Peyer's patch (tissue), 4 donors: ENCODE results near the gene GET3. TPM values are rescaled to one million over a fixed set of nuclear protein-coding genes. Genes with fewer than 3 reads are reported as not detected.

Source experiments
- DNase-seq, 3 donors: peaks; one replicate each; pipeline ENCODE4 v3.0.0-alpha.2; 2017 to 2019
- H3K27ac ChIP-seq, 4 donors: fragments of 200-600 bp; sonication (generic); one replicate each; pipeline ENCODE4 v1.5.1; 2016 to 2019
- H3K27me3 ChIP-seq, 2 donors: fragments of 200-600 bp; sonication (generic); one replicate each; pipeline ENCODE4 v1.5.1; 2019
- H3K36me3 ChIP-seq, 3 donors: fragments of 200-600 bp; sonication (generic); one replicate each; pipeline ENCODE4 v1.5.1; 2016 to 2019
- H3K4me1 ChIP-seq, 4 donors: fragments of 200-600 bp; sonication (generic); one replicate each; pipeline ENCODE4 v1.5.1; 2016 to 2019
- H3K4me3 ChIP-seq, 4 donors: fragments of 200-600 bp; sonication (generic); 1 replicate in 3 of 4; 2 replicates in 1 of 4; pipeline ENCODE4 v1.5.1; 2016 to 2019; ENCODE audit warnings: mild to moderate bottlenecking in 1 of 4
- H3K9me3 ChIP-seq, 4 donors: fragments of 200-600 bp; sonication (generic); one replicate each; pipeline ENCODE4 v1.5.1; 2016 to 2019; ENCODE audit warnings: mild to moderate bottlenecking in 1 of 4
- POLR2A ChIP-seq, 2 donors: fragments of 450-650 bp; IDR thresholded peaks; one replicate each; pipeline ENCODE4 v1.5.1; 2017; ENCODE audit warnings: antibody characterized with exemption in 2 of 2, mild to moderate bottlenecking in 2 of 2, moderate library complexity in 2 of 2
- total RNA-seq, 4 donors: library from RNA; depleted of rRNA; stranded (reverse); fragments of >200 nt; gene quantifications; one replicate each; pipeline ENCODE4 v1.1.0, GENCODE V29; 2016
- TF ChIP-seq, protein P1 (sequence below), 6 experiments: fragments of 450-650 bp in 4 of 6; fragments of 200-600 bp in 2 of 6; sonication (generic) in 1 of 6; IDR thresholded peaks; one replicate each; pipeline ENCODE4 v1.5.1; 2017 to 2019; ENCODE audit warnings: antibody characterized with exemption in 6 of 6, mild to moderate bottlenecking in 3 of 6, moderate library complexity in 1 of 6

GET3 gene
- total RNA-seq, 4 donors from 2014 or later, result 23.1 to 31.9 (median 30.5) TPM

DNA sequence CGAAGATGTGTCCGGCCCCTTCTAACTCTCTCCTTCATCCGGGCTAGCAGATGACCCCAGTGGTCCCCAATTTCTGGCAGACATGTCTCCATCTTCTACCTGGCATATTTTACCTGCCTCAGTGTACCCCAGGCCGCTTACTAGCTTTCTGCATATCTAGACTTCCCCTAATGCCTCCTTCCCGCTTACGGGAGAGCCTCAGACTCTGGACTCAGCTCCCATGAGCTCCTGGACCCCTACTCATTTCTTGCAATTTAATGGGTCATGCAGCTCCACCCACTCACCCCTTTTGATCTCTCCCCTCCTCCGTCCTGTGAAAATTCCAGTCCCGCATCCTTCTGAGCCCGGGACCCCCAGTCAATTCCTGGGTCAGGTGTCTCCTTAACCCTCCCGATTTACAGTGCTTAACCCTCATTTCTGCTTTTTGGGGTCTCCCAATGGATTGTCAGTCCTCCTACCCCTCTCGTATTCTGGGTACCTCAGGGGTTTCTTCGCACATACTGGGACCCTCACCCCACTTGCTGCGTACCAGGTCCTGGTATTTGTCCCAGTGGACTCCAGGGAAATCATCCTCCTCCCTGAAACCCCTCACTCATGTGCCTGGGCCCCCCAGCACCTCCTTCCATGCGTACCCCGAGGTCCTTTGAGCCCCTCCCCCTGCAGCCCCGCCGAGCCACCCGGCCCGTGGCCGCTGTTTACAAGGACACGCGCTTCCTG is 53.5 kb downstream of the GET3 start:
- peaks cover 12 to 48% (median 26%) of the 10 kb centered on the region in 4 donors for H3K4me1 ChIP-seq
- H3K9me3 ChIP-seq, result no peaks in the 10 kb centered on the region
- H3K27ac ChIP-seq, result peak overlapping the region; percentile 97 to 100 (median 100)
- no peak for DNase-seq
- TF ChIP-seq, protein P1, sequence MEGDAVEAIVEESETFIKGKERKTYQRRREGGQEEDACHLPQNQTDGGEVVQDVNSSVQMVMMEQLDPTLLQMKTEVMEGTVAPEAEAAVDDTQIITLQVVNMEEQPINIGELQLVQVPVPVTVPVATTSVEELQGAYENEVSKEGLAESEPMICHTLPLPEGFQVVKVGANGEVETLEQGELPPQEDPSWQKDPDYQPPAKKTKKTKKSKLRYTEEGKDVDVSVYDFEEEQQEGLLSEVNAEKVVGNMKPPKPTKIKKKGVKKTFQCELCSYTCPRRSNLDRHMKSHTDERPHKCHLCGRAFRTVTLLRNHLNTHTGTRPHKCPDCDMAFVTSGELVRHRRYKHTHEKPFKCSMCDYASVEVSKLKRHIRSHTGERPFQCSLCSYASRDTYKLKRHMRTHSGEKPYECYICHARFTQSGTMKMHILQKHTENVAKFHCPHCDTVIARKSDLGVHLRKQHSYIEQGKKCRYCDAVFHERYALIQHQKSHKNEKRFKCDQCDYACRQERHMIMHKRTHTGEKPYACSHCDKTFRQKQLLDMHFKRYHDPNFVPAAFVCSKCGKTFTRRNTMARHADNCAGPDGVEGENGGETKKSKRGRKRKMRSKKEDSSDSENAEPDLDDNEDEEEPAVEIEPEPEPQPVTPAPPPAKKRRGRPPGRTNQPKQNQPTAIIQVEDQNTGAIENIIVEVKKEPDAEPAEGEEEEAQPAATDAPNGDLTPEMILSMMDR (IDR thresholded peaks at IDR 0.05), result no peak
- TF ChIP-seq POLR2A (IDR thresholded peaks at IDR 0.05), result no peak
- no peaks in the 10 kb centered on the region for H3K27me3 ChIP-seq
- peak overlapping the region; percentile 82 to 92 (median 84) for H3K4me3 ChIP-seq
- H3K36me3 ChIP-seq, result no peaks in the 10 kb centered on the region

DNA sequence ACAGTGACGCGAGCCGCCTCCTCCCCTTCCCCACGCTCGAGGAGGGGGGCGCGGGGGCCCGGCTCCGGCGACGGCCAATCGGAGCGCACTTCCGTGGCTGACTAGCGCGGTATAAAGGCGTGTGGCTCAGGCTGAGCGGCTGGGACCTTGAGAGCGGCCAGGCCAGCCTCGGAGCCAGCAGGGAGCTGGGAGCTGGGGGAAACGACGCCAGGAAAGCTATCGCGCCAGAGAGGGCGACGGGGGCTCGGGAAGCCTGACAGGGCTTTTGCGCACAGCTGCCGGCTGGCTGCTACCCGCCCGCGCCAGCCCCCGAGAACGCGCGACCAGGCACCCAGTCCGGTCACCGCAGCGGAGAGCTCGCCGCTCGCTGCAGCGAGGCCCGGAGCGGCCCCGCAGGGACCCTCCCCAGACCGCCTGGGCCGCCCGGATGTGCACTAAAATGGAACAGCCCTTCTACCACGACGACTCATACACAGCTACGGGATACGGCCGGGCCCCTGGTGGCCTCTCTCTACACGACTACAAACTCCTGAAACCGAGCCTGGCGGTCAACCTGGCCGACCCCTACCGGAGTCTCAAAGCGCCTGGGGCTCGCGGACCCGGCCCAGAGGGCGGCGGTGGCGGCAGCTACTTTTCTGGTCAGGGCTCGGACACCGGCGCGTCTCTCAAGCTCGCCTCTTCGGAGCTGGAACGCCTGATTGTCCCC is 54.2 kb downstream of the GET3 start, which contains the start of gene JUNB:
Gene JUNB, plus strand, starts transcription at position 142 of the 706 bp plus-strand sequence. Its CDS starts 286 bp downstream, at position 428.
- no peaks in the 10 kb centered on the region for H3K27me3 ChIP-seq
- H3K9me3 ChIP-seq, result no peaks in the 10 kb centered on the region
- peak within 1 kb of the TSS; percentile 97 to 100 (median 100) for H3K27ac ChIP-seq
- TF ChIP-seq POLR2A (IDR thresholded peaks at IDR 0.05), result peak; percentile 100
- TF ChIP-seq, protein P1 (IDR thresholded peaks at IDR 0.05), result peak in 2 of 6 experiments; percentile 30 to 32
- peak; percentile 97 to 99 (median 99) for DNase-seq
- H3K36me3 ChIP-seq, result no peaks in the 10 kb centered on the region
- peak within 1 kb of the TSS; percentile 82 to 92 (median 84) for H3K4me3 ChIP-seq
- peaks cover 11 to 47% (median 24%) of the 10 kb centered on the region in 4 donors for H3K4me1 ChIP-seq

DNA sequence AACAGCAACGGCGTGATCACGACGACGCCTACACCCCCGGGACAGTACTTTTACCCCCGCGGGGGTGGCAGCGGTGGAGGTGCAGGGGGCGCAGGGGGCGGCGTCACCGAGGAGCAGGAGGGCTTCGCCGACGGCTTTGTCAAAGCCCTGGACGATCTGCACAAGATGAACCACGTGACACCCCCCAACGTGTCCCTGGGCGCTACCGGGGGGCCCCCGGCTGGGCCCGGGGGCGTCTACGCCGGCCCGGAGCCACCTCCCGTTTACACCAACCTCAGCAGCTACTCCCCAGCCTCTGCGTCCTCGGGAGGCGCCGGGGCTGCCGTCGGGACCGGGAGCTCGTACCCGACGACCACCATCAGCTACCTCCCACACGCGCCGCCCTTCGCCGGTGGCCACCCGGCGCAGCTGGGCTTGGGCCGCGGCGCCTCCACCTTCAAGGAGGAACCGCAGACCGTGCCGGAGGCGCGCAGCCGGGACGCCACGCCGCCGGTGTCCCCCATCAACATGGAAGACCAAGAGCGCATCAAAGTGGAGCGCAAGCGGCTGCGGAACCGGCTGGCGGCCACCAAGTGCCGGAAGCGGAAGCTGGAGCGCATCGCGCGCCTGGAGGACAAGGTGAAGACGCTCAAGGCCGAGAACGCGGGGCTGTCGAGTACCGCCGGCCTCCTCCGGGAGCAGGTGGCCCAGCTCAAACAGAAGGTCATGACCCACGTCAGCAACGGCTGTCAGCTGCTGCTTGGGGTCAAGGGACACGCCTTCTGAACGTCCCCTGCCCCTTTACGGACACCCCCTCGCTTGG is 55.0 kb downstream of the GET3 start:
- Histone ChIP-seq H3K36me3 (no peaks in the 10 kb centered on the region), H3K27me3 (no peaks in the 10 kb centered on the region), H3K9me3 (no peaks in the 10 kb centered on the region), H3K4me3 (peak overlapping the region; percentile 82 to 92 (median 84)), H3K27ac (peak overlapping the region; percentile 97 to 100 (median 100)), H3K4me1 (peaks cover 8 to 40% (median 18%) of the 10 kb centered on the region in 4 donors)
- TF ChIP-seq, protein P1 (IDR thresholded peaks at IDR 0.05), result peak in 2 of 6 experiments; percentile 5 to 11
- TF ChIP-seq POLR2A (IDR thresholded peaks at IDR 0.05), result peak; percentile 38 to 53
- DNase-seq, result peak; percentile 77 to 92 (median 86)

DNA sequence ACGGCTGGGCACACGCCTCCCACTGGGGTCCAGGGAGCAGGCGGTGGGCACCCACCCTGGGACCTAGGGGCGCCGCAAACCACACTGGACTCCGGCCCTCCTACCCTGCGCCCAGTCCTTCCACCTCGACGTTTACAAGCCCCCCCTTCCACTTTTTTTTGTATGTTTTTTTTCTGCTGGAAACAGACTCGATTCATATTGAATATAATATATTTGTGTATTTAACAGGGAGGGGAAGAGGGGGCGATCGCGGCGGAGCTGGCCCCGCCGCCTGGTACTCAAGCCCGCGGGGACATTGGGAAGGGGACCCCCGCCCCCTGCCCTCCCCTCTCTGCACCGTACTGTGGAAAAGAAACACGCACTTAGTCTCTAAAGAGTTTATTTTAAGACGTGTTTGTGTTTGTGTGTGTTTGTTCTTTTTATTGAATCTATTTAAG is 55.6 kb downstream of the GET3 start:
- H3K9me3 ChIP-seq, result no peaks in the 10 kb centered on the region
- peaks cover 8 to 34% (median 15%) of the 10 kb centered on the region in 4 donors for H3K4me1 ChIP-seq
- H3K36me3 ChIP-seq, result no peaks in the 10 kb centered on the region
- peak overlapping the region; percentile 97 to 100 (median 100) for H3K27ac ChIP-seq
- H3K4me3 ChIP-seq, result peak overlapping the region; percentile 82 to 92 (median 84)
- TF ChIP-seq POLR2A (IDR thresholded peaks at IDR 0.05), result no peak
- TF ChIP-seq, protein P1 (IDR thresholded peaks at IDR 0.05), result peak in 2 of 6 experiments; percentile 1 to 3
- DNase-seq, result no peak
- H3K27me3 ChIP-seq, result no peaks in the 10 kb centered on the region
